Midbrain (tissue), 1 donor: Measurements from ENCODE around the gene LPAR3.
"Not testable (repeated sequence)": the region's sequence is repeated elsewhere in the genome, so short reads cannot be mapped to it uniquely, and the experiment has no call there.

Experiments used
- DNase-seq: peaks from one replicate; lab custom pipeline; 2025; lab: John Stamatoyannopoulos, UW

The LPAR3 gene

DNA sequence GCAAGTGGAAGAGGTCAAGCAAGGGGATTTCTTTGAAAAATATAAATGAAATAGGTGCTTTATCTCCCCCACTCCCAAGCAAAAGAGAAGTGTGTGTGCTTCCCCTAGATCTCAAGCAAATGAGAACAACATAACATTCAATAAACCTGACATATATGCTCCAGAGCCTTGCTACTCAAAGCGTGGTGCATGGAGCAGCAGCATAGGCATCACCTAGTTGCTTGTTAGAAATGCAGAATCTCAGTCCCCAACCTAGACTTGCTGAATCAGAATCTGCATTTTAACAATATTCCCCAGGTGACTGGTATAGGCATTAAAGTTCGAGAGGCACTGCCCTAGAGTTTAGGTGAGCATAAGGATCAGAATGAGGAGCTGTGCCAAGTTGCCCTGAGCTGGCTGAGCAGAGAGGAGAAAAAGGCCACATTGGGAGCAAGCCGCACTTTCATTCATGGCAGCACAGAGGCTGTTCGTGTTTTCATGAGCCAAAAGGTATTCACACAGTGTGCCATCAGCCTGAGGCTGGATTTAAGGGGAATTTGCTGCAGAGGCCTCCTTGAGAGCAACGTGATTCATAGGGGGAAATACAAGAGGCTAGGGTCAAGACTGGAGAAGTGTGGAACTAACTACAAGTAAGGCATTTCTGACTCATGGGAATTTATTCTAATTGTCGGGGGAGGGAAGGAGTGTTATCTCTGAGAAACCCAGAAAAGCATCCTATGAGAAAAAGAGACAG lies 14.3 kb upstream of the LPAR3 start:
- DNase-seq, result no peak

DNA sequence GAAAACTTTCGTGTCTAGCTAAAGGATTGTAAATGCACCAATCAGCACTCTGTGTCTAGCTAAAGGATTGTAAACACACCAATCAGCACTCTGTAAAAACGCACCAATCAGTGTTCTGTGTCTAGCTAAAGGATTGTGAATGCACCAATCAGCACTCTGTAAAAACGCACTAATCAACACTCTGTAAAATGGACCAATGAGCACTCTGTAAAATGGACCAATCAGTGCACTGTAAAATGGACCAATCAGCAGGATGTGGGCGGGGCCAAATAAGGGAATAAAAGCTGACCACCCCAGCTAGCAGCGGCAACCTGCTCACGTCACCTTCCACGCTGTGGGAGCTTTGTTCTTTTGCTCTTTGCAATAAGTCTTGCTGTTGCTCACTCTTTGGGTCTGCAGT lies 9.7 kb upstream of the LPAR3 start:
- DNase-seq, result not testable (repeated sequence)

DNA sequence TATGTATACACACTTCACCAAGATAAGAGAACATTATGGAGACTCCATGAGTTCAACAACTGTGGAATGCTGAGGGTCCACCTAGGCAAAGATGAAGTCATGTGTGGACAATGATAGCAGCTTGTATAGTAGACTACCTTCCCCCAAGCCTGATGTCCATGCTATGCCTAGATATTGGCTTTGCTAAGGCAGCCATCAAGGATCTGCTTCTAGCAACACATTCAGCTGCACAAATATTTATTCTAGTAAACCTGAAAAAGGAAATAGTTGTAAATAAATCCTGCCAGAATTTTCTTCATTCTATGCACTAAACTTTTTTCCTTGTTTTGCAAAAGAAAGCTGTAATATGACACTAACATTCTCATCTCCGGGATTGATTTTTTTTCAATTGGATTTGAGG lies 7.0 kb upstream of the LPAR3 start:
- no peak for DNase-seq

DNA sequence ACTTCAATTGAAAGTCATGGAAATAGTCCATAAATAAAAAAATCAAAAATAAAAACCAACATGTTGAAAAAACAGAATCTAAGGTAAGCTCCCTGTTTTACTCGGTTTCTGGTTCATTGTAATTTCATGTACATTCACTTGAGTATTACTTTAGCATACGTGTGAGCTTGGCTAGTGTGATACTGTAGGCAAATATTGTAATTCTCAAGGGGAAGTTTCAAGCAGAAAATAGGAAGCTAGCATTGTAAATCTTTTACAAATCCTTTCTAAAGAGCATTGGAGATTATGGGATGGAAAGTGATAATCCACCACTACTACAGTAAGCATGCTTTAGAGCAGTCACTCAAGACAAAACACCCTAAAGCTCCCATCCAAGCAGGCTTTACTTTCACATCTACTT lies 3.3 kb upstream of the LPAR3 start:
- DNase-seq, result no peak

DNA sequence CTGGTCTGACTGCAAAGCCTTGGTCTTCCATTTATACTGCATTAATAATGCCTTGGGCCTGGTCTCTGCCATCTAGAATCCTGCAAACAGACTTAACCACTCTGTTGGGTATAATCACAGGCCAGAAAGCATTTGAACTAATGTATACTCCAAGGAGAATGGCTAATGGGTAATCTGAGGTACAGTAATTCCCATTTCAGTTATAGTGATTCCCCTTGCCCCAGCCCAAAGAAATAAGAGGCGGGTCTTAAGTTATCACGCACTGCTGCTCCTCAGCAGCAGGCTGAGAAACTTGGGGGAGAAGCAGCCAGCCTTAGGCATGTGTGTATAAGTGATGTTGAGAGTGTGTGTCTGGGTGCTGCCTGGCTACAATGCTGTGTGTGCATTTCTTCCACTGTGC lies 2.4 kb downstream of the LPAR3 start:
- DNase-seq, result no peak

DNA sequence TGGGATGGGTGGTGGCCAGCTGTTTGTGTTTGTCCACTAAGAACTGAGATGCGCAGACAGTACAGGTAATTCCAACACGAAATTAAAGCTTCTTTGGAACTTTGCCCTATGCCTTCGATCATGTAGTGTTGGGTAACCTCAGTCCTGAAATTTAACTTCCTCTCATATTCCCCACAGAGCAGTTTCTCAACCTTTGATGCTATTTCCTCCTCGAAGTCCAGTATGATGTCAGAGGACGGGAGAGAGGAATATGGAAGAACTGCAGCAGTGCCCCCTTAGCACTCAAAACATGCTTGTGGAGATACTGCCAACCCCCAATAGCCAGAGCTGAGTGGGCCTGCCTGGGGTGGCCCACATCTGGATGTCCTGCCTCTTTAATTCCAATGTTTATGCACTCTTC lies 3.6 kb downstream of the LPAR3 start:
- no peak for DNase-seq

DNA sequence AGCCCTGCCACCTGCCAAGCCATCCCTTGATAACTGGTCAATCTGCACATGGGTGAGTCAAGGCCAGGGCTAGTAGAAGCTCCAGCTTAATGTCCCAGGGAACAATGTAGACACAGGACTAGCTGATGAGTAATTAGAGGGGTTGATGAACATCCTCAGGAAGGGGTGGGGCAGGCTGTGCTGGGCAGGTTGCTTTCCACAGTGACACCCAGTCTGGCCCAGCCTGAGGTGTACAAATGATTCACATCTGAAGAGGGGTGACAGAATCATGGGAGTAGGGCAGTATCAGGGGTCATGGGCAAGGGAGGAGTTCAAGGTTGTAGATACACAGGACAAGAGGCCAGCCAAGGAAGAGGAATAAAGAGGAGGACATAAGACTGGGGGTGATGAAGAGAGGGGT lies 4.3 kb downstream of the LPAR3 start:
- DNase-seq, result no peak

DNA sequence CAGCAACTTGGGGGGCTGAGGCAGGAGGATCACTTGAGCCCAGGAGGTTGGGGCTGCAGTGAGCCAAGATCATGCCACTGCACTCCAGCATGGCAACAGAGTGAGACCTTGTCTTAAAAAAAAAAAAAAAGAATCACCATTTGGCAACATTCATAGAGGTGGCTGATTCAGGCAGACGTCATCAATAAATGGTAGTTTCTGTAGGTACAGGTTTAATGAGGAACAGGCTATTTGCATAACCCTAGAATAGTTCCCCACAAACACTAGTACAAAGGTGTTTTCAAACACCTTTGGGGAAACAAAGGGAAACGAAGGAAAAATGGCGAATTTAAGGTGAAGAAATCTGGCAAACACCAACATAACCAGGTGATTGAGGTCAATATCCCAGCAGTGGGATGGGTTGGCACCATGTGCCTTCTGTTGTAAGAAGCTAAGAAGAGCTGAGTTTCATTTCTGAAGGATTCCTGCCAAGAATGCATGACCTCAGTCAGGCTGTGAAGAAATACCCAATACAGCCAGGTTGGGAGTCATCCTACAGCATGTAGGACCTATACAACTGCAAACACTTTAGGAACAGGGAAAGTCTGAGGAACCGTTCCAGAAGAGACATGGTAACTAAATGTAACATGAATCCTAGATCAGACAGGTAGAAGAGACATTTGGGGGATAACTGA lies 5.6 kb downstream of the LPAR3 start:
- DNase-seq, result no peak

DNA sequence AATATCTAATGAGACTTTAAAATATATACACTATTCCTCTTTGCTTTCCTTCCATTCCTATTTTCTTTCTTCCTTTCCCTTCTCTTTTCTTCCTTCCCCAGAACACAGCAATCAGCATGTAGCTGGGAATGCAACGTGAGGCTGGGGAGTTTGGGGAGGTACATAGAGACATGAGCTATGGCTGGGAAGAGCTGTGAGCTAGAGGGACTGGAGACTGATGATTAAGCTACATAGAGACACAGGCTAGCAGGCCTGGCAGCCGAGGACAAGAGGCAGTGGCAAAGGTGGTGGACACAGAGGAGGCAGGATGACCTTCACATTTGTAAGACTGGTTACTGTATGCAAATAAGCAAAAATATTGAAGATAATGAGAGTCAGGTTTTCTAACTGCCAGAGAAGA lies 7.5 kb downstream of the LPAR3 start:
- DNase-seq, result no peak

DNA sequence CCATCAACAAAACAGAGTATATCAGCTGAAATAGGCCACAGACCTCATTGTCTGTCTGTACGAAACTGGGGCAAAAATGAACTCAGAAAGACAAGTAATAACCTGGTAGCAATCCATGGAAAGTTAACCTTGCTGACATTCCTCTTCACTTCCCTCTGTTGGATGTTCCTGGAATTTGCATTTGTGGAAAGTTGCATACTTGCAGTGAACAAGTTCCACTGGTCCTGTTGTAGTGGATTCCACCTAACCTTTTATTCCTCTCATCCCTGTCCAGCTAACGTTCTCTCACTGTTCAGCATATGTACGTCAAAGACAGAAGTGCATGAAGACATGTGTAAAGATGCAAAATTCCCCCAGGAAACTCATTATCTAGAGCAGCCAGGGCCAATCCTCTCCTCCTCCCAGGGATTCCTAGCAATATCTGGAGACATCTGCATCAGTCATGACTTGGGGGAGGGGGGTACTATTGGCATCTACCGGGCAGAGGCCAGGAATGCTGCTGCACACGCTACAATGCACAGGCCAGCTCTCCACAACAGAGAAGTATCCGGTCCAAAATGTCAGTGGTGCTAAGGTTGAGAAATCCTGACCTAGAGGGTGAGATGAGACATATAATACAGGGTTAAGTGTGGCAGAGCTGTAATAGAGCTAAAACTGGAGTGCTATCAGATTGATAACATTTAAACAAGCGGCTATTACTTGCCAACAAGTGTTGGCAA lies 8.2 kb downstream of the LPAR3 start:
- DNase-seq, result no peak

DNA sequence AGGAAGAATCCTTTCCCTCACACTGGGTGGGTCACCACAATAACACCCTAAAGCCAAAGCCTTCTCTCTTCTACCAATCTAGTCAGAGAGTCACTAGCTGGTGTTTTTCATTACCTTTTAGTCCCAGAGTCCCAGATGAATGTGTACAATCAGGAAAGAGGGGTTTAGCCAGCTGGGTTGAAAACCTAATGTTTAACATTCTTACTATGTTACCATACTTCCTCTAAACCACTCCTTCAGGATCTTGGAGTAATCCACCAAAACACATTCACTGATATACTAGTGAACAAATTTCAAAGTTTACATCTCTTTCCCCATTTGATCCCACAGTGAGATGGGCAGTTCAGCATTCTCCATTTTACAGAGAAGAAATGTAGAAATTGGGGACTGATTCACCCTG lies 9.7 kb downstream of the LPAR3 start:
- DNase-seq, result no peak

DNA sequence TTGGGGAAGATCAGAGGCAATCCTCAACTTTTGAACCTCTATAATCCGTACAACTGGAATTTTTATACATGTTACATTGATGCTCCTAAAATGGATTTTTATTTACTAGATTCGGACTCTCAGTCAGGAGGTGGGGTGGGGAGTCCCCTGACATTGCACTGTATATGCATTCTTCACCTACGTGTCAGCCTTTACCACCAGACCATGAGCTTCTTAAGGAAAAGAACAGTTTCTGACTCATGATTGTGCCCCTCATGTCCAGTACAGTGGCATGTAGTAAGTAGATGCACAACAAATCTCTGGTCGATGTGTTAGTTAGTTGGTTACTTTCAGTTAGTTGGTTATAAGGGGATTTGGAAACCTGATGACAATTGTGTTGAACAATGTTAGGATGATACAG lies 15.4 kb downstream of the LPAR3 start:
- DNase-seq, result no peak

DNA sequence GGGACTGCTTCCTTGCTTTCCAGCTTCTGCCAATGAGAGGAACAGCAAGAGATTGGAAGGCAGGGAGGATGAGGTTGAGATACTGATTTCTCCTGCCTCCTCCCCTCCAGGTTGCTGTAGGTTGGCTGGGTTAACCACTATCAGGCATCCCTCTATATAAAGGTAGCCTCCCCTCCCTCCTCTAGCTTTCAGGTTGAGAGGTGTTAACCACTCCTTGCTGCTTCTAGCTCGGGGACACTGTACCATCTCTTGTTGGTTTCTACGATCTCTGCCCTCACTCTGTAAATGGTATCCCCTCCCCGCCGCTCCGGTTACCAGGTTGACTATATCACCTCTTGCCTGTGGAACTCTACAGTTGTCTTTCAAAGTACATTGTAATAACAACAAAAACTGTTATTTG lies 16.7 kb downstream of the LPAR3 start:
- DNase-seq, result no peak

DNA sequence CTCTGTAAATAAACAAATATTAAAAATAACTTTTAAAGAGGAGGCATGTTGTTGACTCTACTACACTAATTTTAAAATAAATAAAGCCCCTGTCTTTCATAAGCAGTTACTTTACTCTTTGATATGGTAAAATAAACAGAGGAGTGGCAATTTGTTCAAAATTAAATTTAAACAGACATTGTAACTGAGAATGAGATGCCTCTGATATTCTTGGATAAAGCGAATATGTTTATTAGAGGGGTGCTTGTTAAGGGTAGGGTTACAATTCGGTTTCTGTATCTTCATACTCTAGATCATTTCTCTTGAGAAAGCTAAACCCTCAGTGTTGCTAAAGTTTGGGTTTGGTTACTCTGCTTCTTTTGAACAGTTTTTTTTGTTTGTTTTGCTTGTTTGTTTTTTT lies 19.6 kb downstream of the LPAR3 start:
- DNase-seq, result no peak

DNA sequence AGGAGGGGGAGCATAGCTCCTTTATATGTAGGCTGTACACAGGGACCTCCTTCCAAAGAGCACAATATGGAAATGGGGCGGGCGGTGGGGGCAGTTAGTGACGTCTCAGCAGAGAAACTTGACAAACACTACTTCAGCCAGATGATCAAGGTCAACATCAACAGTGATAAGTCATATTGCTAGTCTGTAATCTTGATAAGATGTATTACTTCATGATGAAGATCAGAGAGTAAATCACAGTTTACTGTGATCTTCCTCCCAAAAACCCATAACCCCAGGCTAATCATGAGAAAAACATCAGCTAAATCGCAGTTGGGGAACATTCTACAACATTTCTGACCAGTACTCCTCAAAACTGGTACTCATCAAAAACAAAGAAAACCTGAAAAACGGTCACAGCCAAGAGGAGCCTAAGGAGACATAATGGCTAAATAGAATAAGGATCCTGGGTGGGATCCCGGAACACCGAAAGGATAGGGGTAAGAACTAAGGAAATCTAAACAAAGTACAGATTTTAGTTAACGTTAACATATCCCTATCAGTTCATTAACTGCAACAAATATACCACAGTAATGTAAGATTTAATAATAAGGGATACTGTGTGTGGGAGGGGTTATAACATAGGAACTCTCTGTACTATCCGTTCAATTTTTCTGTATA lies 20.2 kb downstream of the LPAR3 start:
- no peak for DNase-seq

DNA sequence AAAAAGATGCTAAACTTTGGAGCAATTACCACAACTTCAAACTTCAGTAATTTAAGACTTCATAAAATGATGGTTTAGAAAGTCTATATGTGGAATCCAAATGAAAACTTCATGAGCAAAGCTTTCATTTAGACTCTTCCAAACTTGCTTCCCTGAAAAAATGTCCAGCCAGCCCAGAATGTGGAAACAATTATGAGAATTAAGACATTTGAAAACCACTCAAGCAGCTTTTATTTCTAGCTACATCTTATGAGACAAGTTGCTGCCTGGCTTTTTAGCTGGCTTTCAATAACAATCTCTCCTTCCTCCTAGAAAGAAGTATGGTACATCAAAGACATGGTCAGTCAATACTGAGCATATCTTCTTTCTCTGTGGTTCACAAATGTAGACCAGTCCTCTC lies 21.8 kb downstream of the LPAR3 start:
- DNase-seq, result no peak

DNA sequence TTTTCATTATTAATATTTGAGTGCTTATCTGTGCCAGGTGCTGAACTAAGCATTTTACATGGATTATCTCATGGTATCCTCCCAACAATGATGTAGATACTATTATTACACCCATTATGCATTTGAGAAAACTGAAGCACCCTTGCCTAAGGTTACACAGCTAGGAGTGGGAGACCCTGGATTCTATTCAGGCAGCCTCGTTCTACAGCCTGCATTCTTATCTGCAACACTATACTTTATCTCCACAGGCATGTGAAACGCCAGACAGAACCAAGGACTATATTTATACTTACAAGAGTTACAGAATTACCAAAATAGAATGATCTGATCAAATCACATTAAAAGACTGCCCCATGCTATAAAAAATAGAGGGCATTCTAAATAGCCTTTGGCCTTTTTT lies 22.4 kb downstream of the LPAR3 start:
- DNase-seq, result no peak

DNA sequence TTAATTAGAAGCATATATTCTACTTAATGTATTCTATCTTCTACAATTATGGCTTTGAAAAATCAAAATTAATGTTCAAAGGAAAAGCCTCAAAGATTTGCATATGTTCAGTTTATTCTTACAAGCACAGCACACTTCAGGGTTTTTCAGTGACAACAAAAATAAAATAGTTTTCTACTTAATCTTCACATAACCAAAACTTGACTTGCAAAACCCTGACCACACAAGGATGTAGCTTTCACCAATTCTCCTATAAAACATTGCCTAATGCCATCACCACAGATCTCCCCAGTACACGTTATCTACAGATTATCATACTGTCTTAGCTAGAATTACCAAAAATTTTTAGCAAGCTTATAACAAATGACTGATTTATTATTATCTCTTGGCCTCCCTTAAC lies 23.3 kb downstream of the LPAR3 start:
- no peak for DNase-seq

DNA sequence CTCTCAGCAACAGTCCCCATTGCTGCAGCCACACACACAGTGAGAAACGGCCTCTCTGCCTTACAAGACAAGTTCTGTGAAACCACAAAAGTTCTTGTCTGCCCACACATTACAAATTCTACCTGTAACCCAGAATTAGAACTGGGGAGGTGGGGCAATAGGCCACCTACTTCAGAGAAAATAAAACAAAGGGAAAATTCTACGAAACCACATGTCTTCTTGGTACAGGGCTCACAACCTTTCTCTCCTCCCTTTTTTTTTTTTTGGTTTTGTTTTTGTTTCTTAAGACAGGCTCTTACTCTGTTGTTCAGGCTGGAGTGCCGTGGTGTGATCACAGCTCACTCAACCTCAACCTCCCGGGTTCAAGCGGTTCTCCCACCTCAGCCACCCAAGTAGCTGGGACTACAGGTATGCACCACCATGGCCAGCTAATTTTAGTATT lies 30.2 kb downstream of the LPAR3 start:
- no peak for DNase-seq

DNA sequence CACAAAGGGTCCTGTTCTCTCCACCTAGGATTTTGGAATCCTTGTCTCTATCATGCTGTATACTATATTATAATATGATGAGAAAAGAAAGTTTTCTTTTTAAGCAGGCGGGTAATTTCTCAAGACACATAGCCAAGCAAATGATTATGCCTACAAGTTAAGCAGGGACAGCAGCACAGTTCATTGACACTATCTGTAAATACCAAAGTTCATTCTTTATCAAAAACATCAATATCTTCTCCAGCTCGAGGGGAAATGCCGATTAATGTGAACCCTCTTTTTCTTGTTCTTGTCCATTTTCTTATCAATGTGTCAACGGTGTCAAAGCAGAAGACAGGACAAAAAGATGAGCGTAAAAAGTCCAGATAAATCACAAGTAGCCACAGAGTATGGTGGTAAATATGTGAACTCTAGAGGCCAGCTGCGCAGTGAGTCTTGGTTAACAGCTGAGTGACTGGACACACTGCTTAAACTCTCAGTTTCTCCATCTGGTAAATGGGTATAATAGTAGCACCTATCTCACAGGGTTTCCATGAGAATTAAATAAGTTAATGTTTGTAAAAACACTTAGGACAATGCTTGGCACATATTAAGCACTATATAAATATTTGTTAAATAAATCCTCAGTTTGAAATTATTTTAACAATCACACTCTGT lies 30.9 kb downstream of the LPAR3 start:
- DNase-seq, result no peak

DNA sequence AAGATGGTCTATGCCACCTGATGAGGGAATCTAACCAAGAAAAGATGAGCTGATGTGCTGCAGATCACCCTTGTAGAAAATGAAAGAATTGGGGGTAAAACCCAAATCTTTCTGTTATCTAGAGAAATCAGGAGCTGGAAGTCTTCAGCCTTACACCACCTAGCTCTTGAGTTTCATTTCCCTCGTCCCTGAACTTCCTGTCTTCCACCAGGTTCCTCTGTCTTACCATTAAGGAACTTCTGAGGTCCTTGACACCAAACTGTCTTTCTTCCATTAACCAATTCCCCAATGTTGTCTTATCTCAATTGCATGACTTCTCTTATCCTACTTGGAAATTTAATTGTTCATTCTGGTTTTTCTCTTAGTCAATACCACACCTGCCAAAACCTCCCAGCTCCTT lies 31.5 kb downstream of the LPAR3 start:
- no peak for DNase-seq

DNA sequence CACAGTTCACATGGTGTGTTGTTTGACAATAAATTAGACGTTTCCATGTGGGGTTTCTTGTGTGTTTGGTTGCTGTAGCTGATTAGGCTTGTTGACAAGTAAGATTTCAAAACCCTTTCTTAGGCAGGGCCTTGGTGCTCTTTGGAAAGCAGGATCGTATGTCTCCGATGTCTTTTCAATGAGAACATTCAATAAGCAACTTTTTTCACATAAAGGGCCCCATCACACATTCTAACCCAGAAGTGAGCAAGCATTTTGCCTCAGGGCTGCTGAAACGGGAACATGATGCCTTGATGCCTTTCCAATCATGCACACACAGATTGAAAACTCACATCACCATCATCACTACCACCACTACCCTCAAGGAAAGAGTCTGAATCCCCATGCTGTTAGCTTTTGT lies 33.1 kb downstream of the LPAR3 start:
- no peak for DNase-seq
